GM21367 (cell line): ENCODE data around the gene CNNM4.

Experiments
- ATAC-seq: cut with Tn5 transposase; IDR thresholded peaks from one replicate; pipeline ENCODE4 v1.9.1; 2021; ENCODE audit not compliant: unreplicated experiment

CNNM4 gene

GRCh38 chr2:96856776-96857666, 96.3 kb downstream of the CNNM4 start:
- peak; percentile 23 for ATAC-seq

GRCh38 chr2:96857667-96858372, 97.1 kb downstream of the CNNM4 start, which contains the start of gene ANKRD39:
TSS of gene ANKRD39 (minus strand) at chr2:96858016. CDS start at chr2:96857987, 29 bp downstream.
- ATAC-seq: peak; percentile 85

GRCh38 chr2:96859099-96859649, 98.5 kb downstream of the CNNM4 start:
- no peak for ATAC-seq

- ATAC-seq: no peak
Measured at GRCh38 chr2:96859681-96860064, 99.0 kb downstream of the CNNM4 start.

DNA sequence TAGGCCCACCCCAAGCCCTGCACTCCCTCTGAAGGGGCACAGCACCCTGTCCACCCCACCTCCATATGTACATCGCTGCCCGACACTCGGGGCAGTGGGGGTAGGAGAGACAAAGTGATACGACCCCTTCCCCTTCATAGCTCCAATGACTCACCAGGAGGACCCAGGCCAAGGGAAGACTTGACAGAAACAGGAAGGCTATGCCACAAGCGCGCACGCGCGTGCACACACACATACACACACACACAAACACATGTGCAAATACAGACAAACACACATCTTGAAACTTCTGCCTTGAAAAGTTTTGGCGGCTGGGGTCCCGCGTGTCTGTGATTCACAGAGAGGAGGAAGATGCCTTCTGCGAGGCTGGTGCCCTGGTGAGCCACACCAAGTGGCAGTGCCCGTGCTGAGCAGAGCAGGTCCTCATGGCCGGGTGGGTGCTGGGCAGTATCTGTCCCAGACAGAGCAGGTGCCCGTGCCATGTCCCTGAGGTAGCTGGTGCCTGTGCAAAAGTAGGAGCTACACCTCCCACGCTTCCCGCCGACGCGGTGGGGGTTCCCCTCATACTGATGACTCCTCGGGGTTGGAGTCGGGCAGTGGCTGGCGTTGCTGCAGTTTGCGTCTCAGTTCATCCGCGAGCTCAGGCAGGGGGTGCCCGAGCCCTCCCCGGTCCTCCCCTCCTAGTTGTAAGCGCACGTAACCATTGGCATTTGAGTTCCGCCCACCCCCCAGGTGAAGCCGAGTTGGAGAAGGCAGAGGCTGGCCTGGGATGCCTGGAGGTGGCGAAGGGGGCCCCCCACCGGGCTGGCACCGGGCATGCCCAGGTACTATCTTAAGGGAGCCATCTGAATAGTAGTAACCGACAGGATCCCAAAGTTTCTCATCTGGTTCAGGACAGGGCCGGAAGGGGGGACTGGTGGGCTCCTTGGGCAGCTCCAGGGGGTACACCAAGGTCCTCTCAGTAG, 99.6 kb downstream of the CNNM4 start:
- ATAC-seq: no peak

DNA sequence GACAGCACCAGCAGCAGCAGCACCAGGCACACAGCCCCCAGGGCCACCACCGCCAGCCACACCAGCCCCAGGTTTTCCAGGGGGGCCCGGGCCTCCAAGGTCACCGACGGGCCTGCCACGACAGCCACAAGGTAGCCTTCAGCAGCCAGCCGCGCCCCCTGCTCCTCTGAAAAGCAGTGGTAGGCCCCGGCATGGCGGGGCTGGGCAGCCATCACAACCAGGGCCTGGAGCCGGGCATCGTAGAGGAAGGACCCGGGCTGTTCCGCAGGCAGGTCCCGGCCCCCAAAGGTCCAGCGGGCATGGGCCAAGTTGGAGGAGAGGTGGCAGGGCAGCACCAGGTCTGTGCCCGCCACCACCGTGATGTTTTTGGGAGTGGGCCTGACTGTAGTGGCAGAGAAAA, 100.4 kb downstream of the CNNM4 start:
- no peak for ATAC-seq
